GM21825 (cell line): ENCODE results near the gene HECTD3.
"Not testable (repeated sequence)": the region's sequence is repeated elsewhere in the genome, so short reads cannot be mapped to it uniquely, and the experiment has no call there.

ENCODE experiments used
- ATAC-seq: cut with Tn5 transposase; IDR thresholded peaks from one replicate; pipeline ENCODE4 v1.9.1; 2021; ENCODE audit warnings: mild to moderate bottlenecking, moderate library complexity; ENCODE audit not compliant: unreplicated experiment

The HECTD3 gene

GRCh38 chr1:45014321-45015028 is 3.4 kb upstream of the HECTD3 start:
- ATAC-seq = no peak

GRCh38 chr1:45013551-45014209 is 2.6 kb upstream of the HECTD3 start:
- no peak for ATAC-seq

- no peak for ATAC-seq
Observed at GRCh38 chr1:45012639-45013278, 1.6 kb upstream of the HECTD3 start.

GRCh38 chr1:45011837-45012638 is 914 bp upstream of the HECTD3 start, which contains the start of gene UROD:
Gene UROD (plus strand): TSS chr1:45012254. CDS start chr1:45012266, 12 bp downstream.
- peak; percentile 53 for ATAC-seq

GRCh38 chr1:45009956-45010854 is 919 bp downstream of the HECTD3 start:
- no peak for ATAC-seq

- no peak for ATAC-seq
Observed at GRCh38 chr1:45009296-45009865, 1.7 kb downstream of the HECTD3 start.

GRCh38 chr1:45008516-45008915 is 2.6 kb downstream of the HECTD3 start:
- ATAC-seq = no peak

- ATAC-seq = no peak
Observed at GRCh38 chr1:45008076-45008475, 3.0 kb downstream of the HECTD3 start.

GRCh38 chr1:45007311-45007710 is 3.8 kb downstream of the HECTD3 start:
- no peak for ATAC-seq

- no peak for ATAC-seq
Observed at GRCh38 chr1:45005761-45006160, 5.4 kb downstream of the HECTD3 start.

GRCh38 chr1:45004281-45004920 is 6.7 kb downstream of the HECTD3 start:
- no peak for ATAC-seq

- ATAC-seq = no peak
Observed at GRCh38 chr1:45003741-45004140, 7.4 kb downstream of the HECTD3 start.

GRCh38 chr1:45002650-45003645 is 8.2 kb downstream of the HECTD3 start:
- no peak for ATAC-seq

- not testable (repeated sequence) for ATAC-seq
Observed at GRCh38 chr1:45001576-45001975, 9.5 kb downstream of the HECTD3 start.

- ATAC-seq = no peak
Observed at GRCh38 chr1:45001011-45001481, 10.1 kb downstream of the HECTD3 start.

- no peak for ATAC-seq
Observed at GRCh38 chr1:44999232-44999631, 11.9 kb downstream of the HECTD3 start.

GRCh38 chr1:44995467-44996238 is 15.5 kb downstream of the HECTD3 start:
- ATAC-seq = no peak
